Measurements from ENCODE around the gene MEFV. TPM values are rescaled to one million over a fixed set of nuclear protein-coding genes. Genes with fewer than 3 reads are reported as not detected.

The MEFV gene
- total and polyA plus RNA-seq, 2 of the 4 experiments (the other 2 are of a cell fraction): not detected

DNA sequence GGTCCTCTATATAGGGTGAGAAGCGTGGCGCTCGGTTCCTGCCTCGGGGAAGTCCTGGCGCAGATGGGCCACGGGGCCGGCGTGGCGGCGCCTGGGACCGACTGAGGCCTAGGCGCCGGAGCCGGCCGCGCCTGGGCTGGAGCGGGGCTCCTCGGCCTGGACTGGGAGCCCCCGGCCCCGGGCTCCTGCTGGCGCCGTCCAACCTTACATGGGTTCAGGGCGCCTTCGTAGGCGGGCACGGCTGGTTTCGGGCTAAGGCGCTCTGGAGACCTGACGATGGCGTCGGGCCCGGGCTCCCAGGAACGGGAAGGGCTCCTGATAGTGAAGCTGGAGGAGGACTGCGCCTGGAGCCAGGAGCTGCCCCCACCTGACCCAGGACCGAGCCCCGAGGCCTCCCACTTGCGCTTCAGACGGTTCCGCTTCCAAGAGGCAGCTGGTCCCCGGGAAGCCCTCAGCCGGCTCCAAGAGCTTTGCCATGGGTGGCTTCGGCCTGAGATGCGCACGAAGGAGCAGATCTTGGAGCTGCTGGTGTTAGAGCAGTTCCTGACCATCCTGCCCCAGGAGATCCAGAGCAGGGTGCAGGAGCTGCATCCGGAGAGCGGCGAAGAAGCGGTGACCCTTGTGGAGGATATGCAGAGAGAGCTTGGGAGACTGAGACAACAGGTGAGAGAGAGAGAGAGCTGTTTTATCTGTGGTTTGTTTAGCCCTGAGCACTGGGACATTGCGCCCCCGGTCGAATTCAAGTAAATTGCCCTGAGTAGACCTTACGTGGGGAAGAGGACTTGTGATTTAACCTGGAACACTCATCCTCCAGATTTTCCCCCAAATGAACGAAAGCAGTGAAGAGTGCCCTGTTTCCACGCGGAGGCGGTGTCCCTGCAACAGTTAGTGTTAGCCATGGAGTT, 27.4 kb upstream of the MEFV start:
- H3K23ac ChIP-seq (ENCODE audit: low read depth, low read length): peak overlapping the region; percentile 79
- peaks cover 20% of the 10 kb centered on the region for H3K36me3 ChIP-seq (ENCODE audit: control insufficient read depth, insufficient read depth, low read length)
- H2BK20ac ChIP-seq (ENCODE audit: low read depth, low read length): no peak overlapping the region
- H2AK9ac ChIP-seq (replicated peaks; ENCODE audit: low read depth, low read length, poor library complexity): peak overlapping the region; percentile 95
- no peak; the same call in 1 of the 2 replicates for ATAC-seq (ENCODE audit: low read depth)
- H4K20me1 ChIP-seq (ENCODE audit: insufficient read depth, low read length): peaks cover 19% of the 10 kb centered on the region
- H3K14ac ChIP-seq (replicated peaks; ENCODE audit: low read depth, low read length): peak overlapping the region; percentile 83
- intact Hi-C loops (cut with micrococcal nuclease) (loop anchor here (2.0 to 10.0 kb wide), 3 partner anchors 19 to 221 kb away; partner anchors contain the start of genes CLUAP1 and ZNF200), dilution Hi-C loops (cut with HindIII; ENCODE audit: low sequenced_read_pairs, unreplicated experiment) (no loop called here), in situ Hi-C loops (cut with MboI; ENCODE audit: low sequenced_read_pairs) (no loop called here)
- peaks cover 8 to 47% of the 10 kb centered on the region in 2 experiments for H3K79me1 ChIP-seq (ENCODE audit: low read depth in 1 of 2, low read length in 2 of 2)
- H3K27ac ChIP-seq (ENCODE audit: insufficient read depth, low read length): peak overlapping the region; percentile 62
- peak overlapping the region; percentile 75 for H3K4ac ChIP-seq (ENCODE audit: low read depth, low read length)
- peak overlapping the region; percentile 14 to 52; a peak in 2 of 4 replicates for H4K8ac ChIP-seq (ENCODE audit: low read depth in 2 of 2, low read length in 2 of 2)
- peak overlapping the region; percentile 94 for H3K4me2 ChIP-seq (ENCODE audit: low read depth, low read length)
- TF ChIP-seq FOS (IDR thresholded peaks at IDR 0.05; ENCODE audit: low read depth, low read length): no peak
- no peak for TF ChIP-seq RAD21 (IDR thresholded peaks at IDR 0.05; ENCODE audit: low read length)
- no peak; the same call in 1 of the 2 replicates for TF ChIP-seq POLR2A (IDR thresholded peaks at IDR 0.05; ENCODE audit: low read depth, low read length)
- TF ChIP-seq BHLHE40 (IDR thresholded peaks at IDR 0.05; ENCODE audit: low read depth, low read length): no peak
- no peak for TF ChIP-seq MAZ (IDR thresholded peaks at IDR 0.05; ENCODE audit: borderline replicate concordance, low read depth, low read length)
- TF ChIP-seq CEBPB (IDR thresholded peaks at IDR 0.05; ENCODE audit: low read depth, low read length): no peak
- TF ChIP-seq, protein P1, sequence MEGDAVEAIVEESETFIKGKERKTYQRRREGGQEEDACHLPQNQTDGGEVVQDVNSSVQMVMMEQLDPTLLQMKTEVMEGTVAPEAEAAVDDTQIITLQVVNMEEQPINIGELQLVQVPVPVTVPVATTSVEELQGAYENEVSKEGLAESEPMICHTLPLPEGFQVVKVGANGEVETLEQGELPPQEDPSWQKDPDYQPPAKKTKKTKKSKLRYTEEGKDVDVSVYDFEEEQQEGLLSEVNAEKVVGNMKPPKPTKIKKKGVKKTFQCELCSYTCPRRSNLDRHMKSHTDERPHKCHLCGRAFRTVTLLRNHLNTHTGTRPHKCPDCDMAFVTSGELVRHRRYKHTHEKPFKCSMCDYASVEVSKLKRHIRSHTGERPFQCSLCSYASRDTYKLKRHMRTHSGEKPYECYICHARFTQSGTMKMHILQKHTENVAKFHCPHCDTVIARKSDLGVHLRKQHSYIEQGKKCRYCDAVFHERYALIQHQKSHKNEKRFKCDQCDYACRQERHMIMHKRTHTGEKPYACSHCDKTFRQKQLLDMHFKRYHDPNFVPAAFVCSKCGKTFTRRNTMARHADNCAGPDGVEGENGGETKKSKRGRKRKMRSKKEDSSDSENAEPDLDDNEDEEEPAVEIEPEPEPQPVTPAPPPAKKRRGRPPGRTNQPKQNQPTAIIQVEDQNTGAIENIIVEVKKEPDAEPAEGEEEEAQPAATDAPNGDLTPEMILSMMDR (conservative IDR thresholded peaks at IDR 0.05; ENCODE audit: low read depth, low read length): no peak
- TF ChIP-seq MXI1 (IDR thresholded peaks at IDR 0.05; ENCODE audit: borderline replicate concordance, low read depth, low read length): no peak
- no peak for TF ChIP-seq RCOR1 (IDR thresholded peaks at IDR 0.05; ENCODE audit: insufficient replicate concordance, low read length)
- no peak for TF ChIP-seq NFE2L2 (IDR thresholded peaks at IDR 0.05; ENCODE audit: low read depth, low read length)
- CTCF ChIA-PET: no interaction called here
- peak overlapping the region; percentile 75 for H3K56ac ChIP-seq (ENCODE audit: extremely low read depth, insufficient read depth, low read length)
- H4K91ac ChIP-seq (ENCODE audit: insufficient read depth, low read depth, low read length): peak overlapping the region; percentile 38; the same call in 1 of the 2 replicates
- no peak for DNase-seq
- POLR2A ChIA-PET (ENCODE audit: unreplicated experiment): interaction anchor here (0.6 kb wide), 1 partner anchor 191 kb away, joined by 3 read pairs; no protein-coding TSS in a partner anchor
- H2BK120ac ChIP-seq (ENCODE audit: low read depth, low read length): no peak overlapping the region
- peak overlapping the region; percentile 6 for H2BK5ac ChIP-seq (ENCODE audit: low read depth, low read length, poor library complexity, severe bottlenecking)
- no peak overlapping the region for H3K18ac ChIP-seq (ENCODE audit: low read depth, low read length)
- peaks cover 6% of the 10 kb centered on the region; the same call in 1 of the 2 replicates for H3K4me1 ChIP-seq (ENCODE audit: control insufficient read depth, insufficient read depth, low read length)
- H3K27me3 ChIP-seq (ENCODE audit: control insufficient read depth, insufficient read depth, low read length): no peaks in the 10 kb centered on the region
- peak overlapping the region; percentile 4; the same call in 1 of the 2 replicates for H4K5ac ChIP-seq (ENCODE audit: low read depth, low read length)
- no peaks in the 10 kb centered on the region for H3K9me1 ChIP-seq (ENCODE audit: insufficient read depth, low read length)
- TSS peak; percentile 60 for BruUV-seq (replicated peaks)
- H3K4me3 ChIP-seq (ENCODE audit: insufficient read depth, low read depth, low read length): peak overlapping the region; percentile 63
- peak overlapping the region; percentile 48 for H2AK5ac ChIP-seq (ENCODE audit: low read depth, low read length)
- H2BK15ac ChIP-seq (ENCODE audit: low read depth, low read length): no peak overlapping the region
- H2AFZ ChIP-seq (replicated peaks; ENCODE audit: low read length, poor library complexity): peak overlapping the region; percentile 89
- 13% methylated on average over 12 of the region's 56 CpGs; no CpG with 5 or more reads in 1 of the 2 experiments for WGBS, 2 experiments (ENCODE audit: extremely low coverage in 2 of 2, insufficient read length in 1 of 2)
- H3K9me3 ChIP-seq (ENCODE audit: control insufficient read depth, insufficient read depth, low read length): peaks cover 12% of the 10 kb centered on the region
- peak overlapping the region; percentile 49 for H3K9ac ChIP-seq (ENCODE audit: low read depth, low read length)

Measured in IMR-90 (cell line).